Measurements from ENCODE around the gene EFS.

DNA sequence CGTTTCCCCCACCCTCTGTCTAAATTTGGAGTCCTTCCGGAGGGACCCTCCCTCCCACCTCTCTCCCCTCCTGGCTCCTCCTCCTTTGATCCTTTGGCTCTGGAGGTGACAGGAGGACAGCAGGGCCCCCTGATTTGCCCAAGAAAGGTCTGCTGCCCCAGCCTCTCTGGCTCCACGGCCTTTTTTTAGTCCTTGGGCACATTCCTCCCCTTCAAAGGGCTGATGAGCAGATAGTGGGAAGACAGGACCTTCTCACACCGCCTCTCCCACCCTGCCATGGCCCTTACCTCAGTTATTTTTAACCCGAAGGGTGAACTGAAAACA lies 43.3 kb upstream of the EFS start:
- TF ChIP-seq, protein P1, sequence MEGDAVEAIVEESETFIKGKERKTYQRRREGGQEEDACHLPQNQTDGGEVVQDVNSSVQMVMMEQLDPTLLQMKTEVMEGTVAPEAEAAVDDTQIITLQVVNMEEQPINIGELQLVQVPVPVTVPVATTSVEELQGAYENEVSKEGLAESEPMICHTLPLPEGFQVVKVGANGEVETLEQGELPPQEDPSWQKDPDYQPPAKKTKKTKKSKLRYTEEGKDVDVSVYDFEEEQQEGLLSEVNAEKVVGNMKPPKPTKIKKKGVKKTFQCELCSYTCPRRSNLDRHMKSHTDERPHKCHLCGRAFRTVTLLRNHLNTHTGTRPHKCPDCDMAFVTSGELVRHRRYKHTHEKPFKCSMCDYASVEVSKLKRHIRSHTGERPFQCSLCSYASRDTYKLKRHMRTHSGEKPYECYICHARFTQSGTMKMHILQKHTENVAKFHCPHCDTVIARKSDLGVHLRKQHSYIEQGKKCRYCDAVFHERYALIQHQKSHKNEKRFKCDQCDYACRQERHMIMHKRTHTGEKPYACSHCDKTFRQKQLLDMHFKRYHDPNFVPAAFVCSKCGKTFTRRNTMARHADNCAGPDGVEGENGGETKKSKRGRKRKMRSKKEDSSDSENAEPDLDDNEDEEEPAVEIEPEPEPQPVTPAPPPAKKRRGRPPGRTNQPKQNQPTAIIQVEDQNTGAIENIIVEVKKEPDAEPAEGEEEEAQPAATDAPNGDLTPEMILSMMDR (optimal IDR thresholded peaks at IDR 0.05 in 1 of 3, IDR thresholded peaks at IDR 0.05 in 1 of 3, conservative IDR thresholded peaks at IDR 0.05 in 1 of 3; ENCODE audit: extremely low read depth in 1 of 3, insufficient read depth in 2 of 3, low read length in 3 of 3), result no peak
- TF ChIP-seq EZH2 (IDR thresholded peaks at IDR 0.05; ENCODE audit: low read length), result no peak
